ENCODE measurements around the gene PKDCC. TPM values are rescaled to one million over a fixed set of nuclear protein-coding genes. Genes with fewer than 3 reads are reported as not detected.

Gene PKDCC
- total RNA-seq = 0.24 TPM in 1 of 2 replicates, not detected in the other

- Mint-ChIP-seq H3K4me3 (peak within 1 kb of the TSS; percentile 70), H3K4me1 (peaks cover 6% of the 10 kb centered on the region), H3K27ac (no peak within 1 kb of the TSS), H3K27me3 (peaks cover 52% of the 10 kb centered on the region), H3K36me3 (ENCODE audit: low read depth) (no peaks in the 10 kb centered on the region), H3K9me3 (no peaks in the 10 kb centered on the region)
- ChIA-PET POLR2A (no interaction called here), CTCF (no interaction called here)
- ATAC-seq (ENCODE audit: low read depth) (peak; percentile 71), DNase-seq (peak; percentile 31)
- intact Hi-C loops (cut with micrococcal nuclease) = no loop called here
- no peak for TF ChIP-seq CTCF (IDR thresholded peaks at IDR 0.05)
Measured at GRCh38 chr2:42047488-42048298, at the start of gene PKDCC. Gene PKDCC (plus strand): TSS chr2:42048021. CDS start chr2:42048200, 179 bp downstream.

GRCh38 chr2:41998186-41999127, 49.4 kb upstream of the PKDCC start:
- Mint-ChIP-seq H3K4me1 (no peaks in the 10 kb centered on the region), H3K27ac (no peak overlapping the region), H3K9me3 (peaks cover 8% of the 10 kb centered on the region), H3K36me3 (ENCODE audit: low read depth) (no peaks in the 10 kb centered on the region), H3K4me3 (no peak overlapping the region), H3K27me3 (peaks cover 10% of the 10 kb centered on the region)
- ATAC-seq (ENCODE audit: low read depth) (no peak), DNase-seq (no peak)
- POLR2A ChIA-PET = no interaction called here
- no peak for TF ChIP-seq CTCF (IDR thresholded peaks at IDR 0.05)
- intact Hi-C loops (cut with micrococcal nuclease) = no loop called here
- CTCF ChIA-PET = no interaction called here

- no peaks in the 10 kb centered on the region for H3K36me3 Mint-ChIP-seq (ENCODE audit: low read depth)
- H3K4me1 Mint-ChIP-seq = no peaks in the 10 kb centered on the region
- no peak for TF ChIP-seq CTCF (IDR thresholded peaks at IDR 0.05)
- ATAC-seq (ENCODE audit: low read depth) (no peak), DNase-seq (no peak)
- H3K9me3 Mint-ChIP-seq = peaks cover 12% of the 10 kb centered on the region
- ChIA-PET POLR2A (no interaction called here), CTCF (no interaction called here)
- H3K4me3 Mint-ChIP-seq = no peak overlapping the region
- intact Hi-C loops (cut with micrococcal nuclease) = no loop called here
- H3K27me3 Mint-ChIP-seq = peaks cover 10% of the 10 kb centered on the region
- H3K27ac Mint-ChIP-seq = no peak overlapping the region
Measured at GRCh38 chr2:41999128-41999480, 48.7 kb upstream of the PKDCC start.

- no peak for TF ChIP-seq CTCF (IDR thresholded peaks at IDR 0.05)
- no peaks in the 10 kb centered on the region for H3K4me1 Mint-ChIP-seq
- ChIA-PET POLR2A (no interaction called here), CTCF (no interaction called here)
- ATAC-seq (ENCODE audit: low read depth) = no peak
- no peak overlapping the region for H3K27ac Mint-ChIP-seq
- peaks cover 15% of the 10 kb centered on the region for H3K9me3 Mint-ChIP-seq
- intact Hi-C loops (cut with micrococcal nuclease) = no loop called here
- no peak for DNase-seq
- peaks cover 10% of the 10 kb centered on the region for H3K27me3 Mint-ChIP-seq
- no peak overlapping the region for H3K4me3 Mint-ChIP-seq
- H3K36me3 Mint-ChIP-seq (ENCODE audit: low read depth) = no peaks in the 10 kb centered on the region
Measured at GRCh38 chr2:41999592-42000281, 48.1 kb upstream of the PKDCC start.

Measured in activated B cell treated with CpG ODN at 0.5 μM for 24 hours (primary cell).